GM12878 (cell line): ENCODE data around the gene HTR3E. TPM values are rescaled to one million over a fixed set of nuclear protein-coding genes. Genes with fewer than 3 reads are reported as not detected.

Source experiments
- BCLAF1 ChIP-seq: fragments of 450-650 bp; IDR thresholded peaks from 2 replicates; pipeline ENCODE4 v1.6.1; 2017; ENCODE audit warnings: antibody characterized with exemption, mild to moderate bottlenecking, moderate library complexity
- CBFB ChIP-seq: IDR thresholded peaks from 2 replicates; pipeline ENCODE4 v1.6.1; 2016; ENCODE audit warnings: antibody characterized with exemption, low read depth
- EED ChIP-seq: sonication (generic); IDR thresholded peaks from 2 replicates; pipeline ENCODE4 v1.6.1; 2016; ENCODE audit warnings: antibody characterized with exemption, low read depth
- EGR1 ChIP-seq, 2 experiments: IDR thresholded peaks; 1 replicate in 1 of 2; 2 replicates in 1 of 2; pipeline ENCODE4 v1.6.1; 2011 to 2012; ENCODE audit warnings: low read depth in 2 of 2, low read length in 2 of 2, borderline replicate concordance in 1 of 2, mild to moderate bottlenecking in 1 of 2, moderate library complexity in 1 of 2
- FOXM1 ChIP-seq: IDR thresholded peaks from 2 replicates; pipeline ENCODE4 v1.6.1; 2012; ENCODE audit warnings: low read depth, mild to moderate bottlenecking, inconsistent platforms, low read length, moderate library complexity
- HDAC6 ChIP-seq: fragments of 200-600 bp; sonication (generic); IDR thresholded peaks from one replicate; pipeline ENCODE4 v1.8.0; 2017; ENCODE audit warnings: antibody characterized with exemption; ENCODE audit not compliant: unreplicated experiment
- KLF5 ChIP-seq: fragments of 450-650 bp; IDR thresholded peaks from 2 replicates; pipeline ENCODE4 v1.6.1; 2014; ENCODE audit warnings: mild to moderate bottlenecking; ENCODE audit not compliant: partially characterized antibody
- MAX ChIP-seq: IDR thresholded peaks from 2 replicates; pipeline ENCODE4 v1.6.1; 2012; ENCODE audit warnings: low read depth, low read length, improper control_type of control experiment
- MEF2B ChIP-seq: fragments of 450-650 bp; IDR thresholded peaks from 2 replicates; pipeline ENCODE4 v1.6.1; 2018; ENCODE audit warnings: mild to moderate bottlenecking, moderate library complexity; ENCODE audit not compliant: partially characterized antibody, poor library complexity, severe bottlenecking
- POLR2A ChIP-seq: IDR thresholded peaks from 2 replicates; pipeline ENCODE4 v1.6.1; 2011; ENCODE audit warnings: low read depth, mild to moderate bottlenecking, low read length
- RELA ChIP-seq: fragments of 450-650 bp; IDR thresholded peaks from 2 replicates; pipeline ENCODE4 v1.8.0; 2014; ENCODE audit warnings: borderline replicate concordance; ENCODE audit not compliant: partially characterized antibody
- SMAD1 ChIP-seq: fragments of 450-650 bp; IDR thresholded peaks from 2 replicates; pipeline ENCODE4 v1.6.1; 2018; ENCODE audit warnings: mild to moderate bottlenecking, low read depth; ENCODE audit not compliant: partially characterized antibody
- SP1 ChIP-seq: IDR thresholded peaks from one replicate; pipeline ENCODE4 v1.6.1; 2011; ENCODE audit warnings: low read depth, low read length
- TCF12 ChIP-seq: IDR thresholded peaks from 2 replicates; pipeline ENCODE4 v1.6.1; 2011; ENCODE audit warnings: low read depth, mild to moderate bottlenecking, low read length
- ZBTB4 ChIP-seq: fragments of 450-650 bp; formaldehyde crosslinking; IDR thresholded peaks from 2 replicates; pipeline ENCODE4 v1.4.0; 2022; ENCODE audit warnings: mild to moderate bottlenecking, moderate library complexity
- polyA plus RNA-seq, 11 experiments: library from polyadenylated mRNA; depleted of rRNA in 4 of 11; unstranded in 6 of 11; stranded (reverse) in 5 of 11; fragments of >200 nt; fragmentation: Nextera tagmentation in 4 of 11; fragmentation: Illumina TruSeq in 1 of 11; extraction: Ambion mirVana in 4 of 11; extraction: Trizol in 1 of 11; gene quantifications; 1 replicate in 1 of 11; 2 replicates in 10 of 11; pipeline versions ENCODE4 v1.2.1 to v1.2.3, GENCODE V29; 2011 to 2016; ENCODE audit warnings: inconsistent platforms in 2 of 11, missing spikeins in 2 of 11, low read depth in 1 of 11
- total RNA-seq, 4 experiments: library from RNA; depleted of rRNA in 3 of 4; stranded (reverse); fragments of >200 nt in 3 of 4; fragmentation: Illumina TruSeq in 1 of 4; extraction: Trizol in 1 of 4; gene quantifications; 2 replicates each; pipeline versions ENCODE4 v1.2.1 to v1.2.3, GENCODE V29; 2013 to 2021
- TF ChIP-seq, protein P1 (sequence below): fragments of 450-650 bp; IDR thresholded peaks from 2 replicates; pipeline ENCODE4 v1.6.1; 2017; ENCODE audit warnings: low read depth, mild to moderate bottlenecking, moderate library complexity
- TF ChIP-seq, protein P2 (sequence below): fragments of 450-650 bp; IDR thresholded peaks from 2 replicates; pipeline ENCODE4 v1.6.1; 2016; ENCODE audit warnings: mild to moderate bottlenecking, moderate library complexity, borderline replicate concordance

Gene HTR3E
- total and polyA plus RNA-seq, 10 of the 15 experiments (the other 5 are each of a cell fraction or from before 2014, with no cell fraction given), result not detected

DNA sequence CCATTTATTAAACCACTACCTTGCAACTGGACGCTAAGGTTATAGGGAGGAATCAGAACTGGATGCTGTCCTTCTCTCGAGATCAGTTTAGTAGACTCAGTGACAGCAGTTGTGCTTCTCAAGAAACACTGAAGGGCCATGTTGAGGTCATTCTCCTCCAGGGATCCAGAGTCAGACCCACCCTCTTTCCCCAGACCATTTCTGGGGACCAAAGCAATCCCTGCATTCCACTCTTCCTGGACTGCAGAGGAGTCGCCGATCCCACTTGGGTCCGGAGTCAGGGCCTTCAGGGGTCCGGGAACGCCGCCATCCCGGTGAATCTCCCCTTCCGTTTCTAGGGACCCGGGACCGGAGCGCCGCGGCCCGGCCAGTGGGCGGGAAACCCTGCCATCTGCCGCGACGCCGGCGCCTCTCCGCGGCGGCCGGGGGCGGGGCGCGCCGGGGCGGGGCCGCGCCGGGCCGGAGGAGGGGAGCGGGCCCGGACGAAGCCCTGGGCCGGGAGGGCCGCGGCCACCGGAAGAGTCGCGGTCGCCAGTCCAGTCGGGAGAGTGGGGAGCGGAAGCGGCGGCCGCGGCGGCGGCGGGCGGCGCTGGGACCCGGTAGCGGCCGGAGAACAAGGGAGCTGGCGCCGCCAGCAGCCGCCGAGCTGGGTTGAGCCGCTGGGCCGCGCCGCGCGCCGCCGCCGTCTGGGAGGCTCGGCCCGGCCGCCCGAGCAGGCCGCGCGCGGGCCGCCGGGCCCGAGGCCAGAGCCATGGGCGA, 58.2 kb downstream of the HTR3E start, which contains the start of gene DVL3 (continued):
- no peak for TF ChIP-seq MAX
- TF ChIP-seq BCLAF1, result no peak
- TF ChIP-seq SP1, result peak; percentile 41
- TF ChIP-seq KLF5, result no peak
- TF ChIP-seq HDAC6, result no peak
- TF ChIP-seq FOXM1, result no peak
- TF ChIP-seq TCF12, result 0 out of 2 replicates have a peak, but pooled peaks have one; percentile 7
- TF ChIP-seq POLR2A, result peak; percentile 55; the same call in 1 of the 2 replicates
- TF ChIP-seq EED, result no peak
- TF ChIP-seq SMAD1, result no peak
- TF ChIP-seq, protein P1, sequence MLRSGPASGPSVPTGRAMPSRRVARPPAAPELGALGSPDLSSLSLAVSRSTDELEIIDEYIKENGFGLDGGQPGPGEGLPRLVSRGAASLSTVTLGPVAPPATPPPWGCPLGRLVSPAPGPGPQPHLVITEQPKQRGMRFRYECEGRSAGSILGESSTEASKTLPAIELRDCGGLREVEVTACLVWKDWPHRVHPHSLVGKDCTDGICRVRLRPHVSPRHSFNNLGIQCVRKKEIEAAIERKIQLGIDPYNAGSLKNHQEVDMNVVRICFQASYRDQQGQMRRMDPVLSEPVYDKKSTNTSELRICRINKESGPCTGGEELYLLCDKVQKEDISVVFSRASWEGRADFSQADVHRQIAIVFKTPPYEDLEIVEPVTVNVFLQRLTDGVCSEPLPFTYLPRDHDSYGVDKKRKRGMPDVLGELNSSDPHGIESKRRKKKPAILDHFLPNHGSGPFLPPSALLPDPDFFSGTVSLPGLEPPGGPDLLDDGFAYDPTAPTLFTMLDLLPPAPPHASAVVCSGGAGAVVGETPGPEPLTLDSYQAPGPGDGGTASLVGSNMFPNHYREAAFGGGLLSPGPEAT, result no peak
- TF ChIP-seq CBFB, result no peak
- no peak for TF ChIP-seq ZBTB4 (CRISPR knock-in tag)
- no peak for TF ChIP-seq RELA
- peak in 1 of 2 experiments; percentile 38; a peak in 1 of 3 replicates for TF ChIP-seq EGR1 (IDR thresholded peaks at IDR 0.05; ENCODE audit: borderline replicate concordance in 1 of 2, low read depth in 2 of 2, low read length in 2 of 2)
- no peak for TF ChIP-seq MEF2B
- TF ChIP-seq, protein P2, sequence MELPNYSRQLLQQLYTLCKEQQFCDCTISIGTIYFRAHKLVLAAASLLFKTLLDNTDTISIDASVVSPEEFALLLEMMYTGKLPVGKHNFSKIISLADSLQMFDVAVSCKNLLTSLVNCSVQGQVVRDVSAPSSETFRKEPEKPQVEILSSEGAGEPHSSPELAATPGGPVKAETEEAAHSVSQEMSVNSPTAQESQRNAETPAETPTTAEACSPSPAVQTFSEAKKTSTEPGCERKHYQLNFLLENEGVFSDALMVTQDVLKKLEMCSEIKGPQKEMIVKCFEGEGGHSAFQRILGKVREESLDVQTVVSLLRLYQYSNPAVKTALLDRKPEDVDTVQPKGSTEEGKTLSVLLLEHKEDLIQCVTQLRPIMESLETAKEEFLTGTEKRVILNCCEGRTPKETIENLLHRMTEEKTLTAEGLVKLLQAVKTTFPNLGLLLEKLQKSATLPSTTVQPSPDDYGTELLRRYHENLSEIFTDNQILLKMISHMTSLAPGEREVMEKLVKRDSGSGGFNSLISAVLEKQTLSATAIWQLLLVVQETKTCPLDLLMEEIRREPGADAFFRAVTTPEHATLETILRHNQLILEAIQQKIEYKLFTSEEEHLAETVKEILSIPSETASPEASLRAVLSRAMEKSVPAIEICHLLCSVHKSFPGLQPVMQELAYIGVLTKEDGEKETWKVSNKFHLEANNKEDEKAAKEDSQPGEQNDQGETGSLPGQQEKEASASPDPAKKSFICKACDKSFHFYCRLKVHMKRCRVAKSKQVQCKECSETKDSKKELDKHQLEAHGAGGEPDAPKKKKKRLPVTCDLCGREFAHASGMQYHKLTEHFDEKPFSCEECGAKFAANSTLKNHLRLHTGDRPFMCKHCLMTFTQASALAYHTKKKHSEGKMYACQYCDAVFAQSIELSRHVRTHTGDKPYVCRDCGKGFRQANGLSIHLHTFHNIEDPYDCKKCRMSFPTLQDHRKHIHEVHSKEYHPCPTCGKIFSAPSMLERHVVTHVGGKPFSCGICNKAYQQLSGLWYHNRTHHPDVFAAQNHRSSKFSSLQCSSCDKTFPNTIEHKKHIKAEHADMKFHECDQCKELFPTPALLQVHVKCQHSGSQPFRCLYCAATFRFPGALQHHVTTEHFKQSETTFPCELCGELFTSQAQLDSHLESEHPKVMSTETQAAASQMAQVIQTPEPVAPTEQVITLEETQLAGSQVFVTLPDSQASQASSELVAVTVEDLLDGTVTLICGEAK, result no peak
